Hematopoietic multipotent progenitor cell treated with erythropoietin and hydrocortisone succinate and interleukin-3 and kit ligand, for 15 days (in vitro differentiated cells): Measurements from ENCODE around the gene SEC23B.
"Not testable (repeated sequence)": the region's sequence is repeated elsewhere in the genome, so short reads cannot be mapped to it uniquely, and the experiment has no call there.

Source experiments
- DNase-seq: peaks from one replicate; pipeline ENCODE4 v3.0.0-alpha.2; 2015; ENCODE audit warnings: low spot score

The SEC23B gene

GRCh38 chr20:18507218-18508191, at the start of gene SEC23B:
Gene SEC23B, plus strand, starts transcription at chr20:18507940. Its CDS starts 2,896 bp downstream, at chr20:18510836.
- DNase-seq = peak; percentile 96

GRCh38 chr20:18465536-18466200, 42.1 kb upstream of the SEC23B start:
- DNase-seq = no peak

GRCh38 chr20:18466574-18466893, 41.2 kb upstream of the SEC23B start:
- no peak for DNase-seq

GRCh38 chr20:18466894-18467730, 40.6 kb upstream of the SEC23B start, which contains the start of the genes DZANK1 and POLR3F:
Gene DZANK1, minus strand, starts transcription at chr20:18467030. Its CDS starts 1,672 bp downstream, at chr20:18465358.
Gene POLR3F, plus strand, starts transcription at chr20:18467390. Its CDS starts 117 bp downstream, at chr20:18467507.
- DNase-seq = peak; percentile 90

- no peak for DNase-seq
These were observed 30.5 kb upstream of the SEC23B start for GRCh38 chr20:18477218-18477617.

- no peak for DNase-seq
These were observed 29.9 kb upstream of the SEC23B start for GRCh38 chr20:18477821-18478220.

GRCh38 chr20:18481596-18481995, 26.1 kb upstream of the SEC23B start:
- no peak for DNase-seq

- no peak for DNase-seq
These were observed 19.4 kb upstream of the SEC23B start for GRCh38 chr20:18488301-18488700.

GRCh38 chr20:18496042-18496441, 11.7 kb upstream of the SEC23B start:
- DNase-seq = no peak

GRCh38 chr20:18496740-18497592, 10.8 kb upstream of the SEC23B start, which contains the start of gene RBBP9:
Gene RBBP9, minus strand, starts transcription at chr20:18497225. Its CDS starts 58 bp downstream, at chr20:18497167.
- DNase-seq = peak; percentile 23

GRCh38 chr20:18497603-18498002, 10.1 kb upstream of the SEC23B start:
- no peak for DNase-seq

GRCh38 chr20:18501672-18502071, 6.1 kb upstream of the SEC23B start:
- DNase-seq = not testable (repeated sequence)

- DNase-seq = no peak
These were observed 3.2 kb upstream of the SEC23B start for GRCh38 chr20:18504479-18505060.

- DNase-seq = no peak
These were observed 996 bp upstream of the SEC23B start for GRCh38 chr20:18506744-18507143.

- DNase-seq = no peak
These were observed 3.8 kb downstream of the SEC23B start for GRCh38 chr20:18511571-18511970.

- DNase-seq = no peak
These were observed 5.5 kb downstream of the SEC23B start for GRCh38 chr20:18513208-18513607.

GRCh38 chr20:18514127-18514526, 6.4 kb downstream of the SEC23B start:
- no peak for DNase-seq

- no peak for DNase-seq
These were observed 8.2 kb downstream of the SEC23B start for GRCh38 chr20:18515973-18516372.

GRCh38 chr20:18522066-18522465, 14.3 kb downstream of the SEC23B start:
- not testable (repeated sequence) for DNase-seq

GRCh38 chr20:18523066-18523465, 15.3 kb downstream of the SEC23B start:
- DNase-seq = no peak

- no peak for DNase-seq
These were observed 16.9 kb downstream of the SEC23B start for GRCh38 chr20:18524646-18525045.
